ENCODE measurements around the gene ADAMTS17.

ADAMTS17 gene

GRCh38 chr15:100019601-100020000, 322.2 kb downstream of the ADAMTS17 start:
- no peak for DNase-seq (ENCODE audit: low read depth)

- DNase-seq (ENCODE audit: low read depth), result no peak
Measured at GRCh38 chr15:100018191-100018590, 323.6 kb downstream of the ADAMTS17 start.

- no peak for DNase-seq (ENCODE audit: low read depth)
Measured at GRCh38 chr15:100017140-100017539, 324.6 kb downstream of the ADAMTS17 start.

GRCh38 chr15:100016632-100017031, 325.1 kb downstream of the ADAMTS17 start:
- no peak for DNase-seq (ENCODE audit: low read depth)

DNA sequence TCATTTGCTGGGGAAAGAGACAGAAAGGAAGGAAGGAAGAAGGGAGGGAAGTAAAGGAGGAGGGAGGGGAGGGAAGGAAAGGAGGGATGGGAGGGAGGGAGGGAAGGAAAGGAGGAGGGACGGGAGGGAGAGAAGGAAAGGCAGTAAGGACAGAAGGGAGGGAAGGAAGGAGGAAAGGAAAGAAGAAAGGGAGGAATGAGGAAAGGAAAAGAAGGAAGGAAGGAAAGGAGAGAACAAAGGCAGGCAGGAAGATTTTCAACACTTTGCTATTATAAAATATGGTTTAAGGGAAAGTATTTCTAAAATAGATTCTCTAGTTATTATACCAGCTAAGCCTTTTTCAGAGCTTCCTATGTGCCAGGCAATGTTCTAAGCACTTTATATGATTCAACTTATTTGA, 330.5 kb downstream of the ADAMTS17 start:
- no peak for DNase-seq (ENCODE audit: low read depth)

- DNase-seq (ENCODE audit: low read depth), result no peak
Measured at GRCh38 chr15:100009372-100009771, 332.4 kb downstream of the ADAMTS17 start.

DNA sequence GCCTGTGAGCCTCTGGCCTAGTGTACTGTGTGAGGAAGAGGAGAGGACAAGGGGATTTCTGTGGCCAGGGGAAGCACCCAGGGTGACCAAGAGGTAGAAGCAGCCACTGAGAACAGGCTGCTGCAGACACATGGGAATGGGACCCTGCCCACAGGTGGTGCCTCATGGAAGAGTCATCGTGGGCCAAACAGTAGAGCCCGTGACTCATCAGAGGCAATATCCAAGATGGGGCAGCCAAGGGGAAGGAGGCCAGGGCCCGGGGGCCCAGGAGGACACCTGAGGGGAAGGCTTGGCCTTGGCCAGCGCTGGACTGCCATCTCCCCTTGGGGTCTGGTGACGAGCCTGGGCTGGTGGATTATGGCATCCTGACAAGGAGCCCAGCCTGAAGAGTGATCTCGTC, 333.5 kb downstream of the ADAMTS17 start:
- no peak for DNase-seq (ENCODE audit: low read depth)

DNA sequence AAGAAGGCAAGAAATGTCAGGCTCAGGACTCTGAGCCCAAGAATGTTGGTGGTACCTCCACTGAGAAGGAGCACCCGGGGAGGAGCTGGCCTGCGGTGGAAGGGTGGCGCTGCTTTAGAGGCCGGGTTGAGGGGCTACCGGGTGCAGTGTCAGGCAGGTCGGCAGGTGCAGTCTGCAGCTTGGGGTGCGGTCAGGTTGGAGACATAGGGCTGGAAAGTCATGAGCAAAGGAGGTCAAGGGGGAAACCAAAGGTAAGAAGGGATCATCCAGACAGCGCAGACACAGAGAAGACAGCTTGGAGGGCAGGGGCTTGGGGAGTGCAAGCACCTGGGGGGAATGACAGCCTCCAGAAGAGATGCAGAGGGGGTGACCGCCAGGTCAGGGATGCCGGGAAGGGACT, 334.2 kb downstream of the ADAMTS17 start:
- DNase-seq (ENCODE audit: low read depth), result no peak

DNA sequence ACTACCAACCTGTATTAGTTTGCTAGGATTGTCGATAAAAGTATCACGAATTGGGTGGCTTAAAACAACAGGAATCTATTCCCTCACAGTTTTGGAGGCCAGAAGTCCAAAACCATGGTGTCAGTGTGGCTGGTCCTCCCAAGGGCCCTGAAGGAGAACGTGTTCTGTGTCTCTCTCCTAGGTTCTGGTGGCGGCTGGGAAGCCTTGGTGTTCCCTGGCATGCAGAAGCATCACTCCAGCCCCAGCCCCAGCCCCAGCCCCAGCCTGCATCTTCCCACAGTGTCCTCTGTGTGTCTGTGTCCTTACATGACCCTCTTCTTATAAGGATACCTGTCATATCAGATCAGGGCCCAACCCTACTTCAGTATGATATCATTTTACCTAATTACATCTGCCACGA, 336.1 kb downstream of the ADAMTS17 start:
- no peak for DNase-seq (ENCODE audit: low read depth)

GRCh38 chr15:100005013-100005412, 336.8 kb downstream of the ADAMTS17 start:
- no peak for DNase-seq (ENCODE audit: low read depth)

DNA sequence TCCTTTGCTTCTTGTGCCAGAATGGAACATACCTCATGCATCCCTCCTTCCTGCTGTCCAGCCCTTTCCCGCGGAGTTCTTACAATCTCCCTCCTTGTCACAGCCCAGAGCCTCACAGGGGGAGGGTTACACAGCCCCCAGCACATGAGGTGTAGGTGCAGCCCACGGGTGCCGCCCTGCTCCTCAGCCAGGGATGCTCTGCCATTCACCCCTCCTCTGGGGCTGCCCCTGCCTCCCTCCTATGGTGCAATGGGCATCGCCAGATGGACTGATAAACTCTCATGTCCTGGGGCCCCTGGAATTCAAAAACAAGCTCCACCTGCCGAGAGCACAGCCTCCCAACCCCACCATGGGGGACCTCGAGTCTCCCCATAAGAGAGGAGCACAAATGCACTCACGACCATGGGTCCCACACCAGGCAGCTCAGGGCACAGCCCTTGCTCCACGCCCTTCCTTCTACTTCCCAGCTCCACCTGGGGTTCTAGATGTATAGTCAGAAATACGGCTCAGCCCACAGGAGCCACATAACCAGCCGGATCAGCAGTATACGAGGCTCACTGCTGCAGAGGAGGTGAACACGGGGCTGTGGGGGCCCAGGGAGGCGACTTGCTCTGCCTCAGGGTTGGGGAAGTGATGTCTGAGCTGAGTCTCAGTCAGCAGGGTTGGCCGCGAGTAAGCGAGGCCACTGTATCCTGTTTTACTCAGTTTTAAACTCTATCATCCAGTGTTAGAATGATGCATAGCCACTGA, 338.8 kb downstream of the ADAMTS17 start:
- no peak for DNase-seq (ENCODE audit: low read depth)

DNA sequence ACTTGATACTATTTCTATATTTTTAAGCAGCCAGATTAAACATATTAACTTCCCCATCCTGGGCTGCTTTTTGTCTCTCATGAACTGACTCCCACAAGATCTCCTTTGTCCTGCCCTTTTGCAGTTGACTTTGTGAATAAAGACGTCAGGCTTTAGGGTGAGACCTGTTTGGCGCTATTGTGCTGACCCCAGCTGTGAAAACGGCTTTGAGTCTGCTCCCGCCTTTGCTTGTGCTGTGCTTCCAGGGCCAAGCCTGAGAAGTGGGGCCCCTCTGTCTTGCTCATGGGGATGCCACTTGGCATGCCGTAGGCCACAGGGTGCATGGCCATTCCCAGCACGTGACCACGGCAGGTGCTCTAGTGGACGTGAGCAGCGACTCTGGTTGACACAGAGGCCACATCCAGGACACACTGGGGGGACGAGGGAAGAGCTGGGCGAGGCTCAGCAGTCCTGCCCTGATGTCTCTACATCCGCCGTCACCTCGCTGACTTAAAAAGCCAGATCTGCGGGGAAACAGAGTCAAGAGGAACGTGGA, 339.6 kb downstream of the ADAMTS17 start:
- DNase-seq (ENCODE audit: low read depth), result no peak

GRCh38 chr15:100001405-100001804, 340.4 kb downstream of the ADAMTS17 start:
- no peak for DNase-seq (ENCODE audit: low read depth)

GRCh38 chr15:99999282-100000070, 342.3 kb downstream of the ADAMTS17 start:
- DNase-seq (ENCODE audit: low read depth), result no peak

- DNase-seq (ENCODE audit: low read depth), result no peak
Measured at GRCh38 chr15:99998661-99999101, 343.1 kb downstream of the ADAMTS17 start.

- DNase-seq (ENCODE audit: low read depth), result no peak
Measured at GRCh38 chr15:99997112-99997651, 344.6 kb downstream of the ADAMTS17 start.

DNA sequence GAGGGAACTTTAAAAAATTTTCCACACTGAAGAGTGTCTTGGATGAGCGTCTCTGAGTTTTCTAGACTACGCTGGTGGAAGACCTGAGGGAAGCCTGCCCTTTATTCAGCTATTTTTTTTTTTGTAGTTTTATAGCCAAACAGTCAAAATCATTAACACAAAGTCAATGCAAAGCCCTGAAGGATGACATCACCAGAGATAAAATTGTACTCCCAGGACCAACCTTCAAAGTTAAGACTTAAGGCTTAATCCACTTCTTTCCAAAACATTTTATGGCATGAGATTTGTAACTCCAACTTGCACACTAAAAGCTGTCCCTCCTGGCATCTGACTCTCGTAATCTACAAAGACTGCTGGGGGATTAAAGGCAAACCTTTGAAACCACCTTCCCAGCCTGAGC, 345.1 kb downstream of the ADAMTS17 start:
- no peak for DNase-seq (ENCODE audit: low read depth)

- DNase-seq (ENCODE audit: low read depth), result no peak
Measured at GRCh38 chr15:99995543-99995942, 346.2 kb downstream of the ADAMTS17 start.

- no peak for DNase-seq (ENCODE audit: low read depth)
Measured at GRCh38 chr15:99994849-99995248, 346.9 kb downstream of the ADAMTS17 start.

GRCh38 chr15:99993681-99994131, 348.1 kb downstream of the ADAMTS17 start:
- DNase-seq (ENCODE audit: low read depth), result no peak

GRCh38 chr15:99993262-99993661, 348.5 kb downstream of the ADAMTS17 start:
- DNase-seq (ENCODE audit: low read depth), result no peak

DNA sequence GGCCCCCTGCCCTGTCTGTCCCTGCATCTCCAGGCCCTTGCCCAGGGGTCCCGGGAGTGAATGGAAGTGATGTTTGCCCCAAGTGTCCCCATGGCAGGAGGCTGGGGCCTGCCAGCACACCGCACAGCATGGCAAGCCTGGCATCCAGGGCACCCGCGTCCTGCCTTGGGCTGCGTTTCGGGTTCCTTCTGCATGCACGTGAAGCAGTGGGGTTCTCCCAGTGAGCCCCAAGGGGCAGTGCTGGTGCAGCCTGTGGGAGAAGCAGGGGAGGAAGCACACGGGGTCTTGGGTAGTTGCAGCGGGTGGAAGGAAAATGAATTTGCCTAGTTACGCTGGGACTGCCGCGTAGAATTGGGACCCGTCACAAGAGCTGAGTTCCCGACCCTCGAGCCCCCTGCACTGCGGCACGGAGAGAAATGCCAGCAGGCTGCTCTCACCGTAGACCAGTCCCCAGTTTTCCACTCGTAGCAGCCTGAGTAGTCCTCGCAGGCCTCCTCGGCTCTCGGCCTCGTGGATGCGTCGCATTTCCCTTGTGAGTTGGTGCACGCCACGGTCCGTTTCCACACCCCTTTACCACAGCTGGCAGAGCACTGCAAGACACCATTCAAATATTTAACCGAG, 349.1 kb downstream of the ADAMTS17 start:
- DNase-seq (ENCODE audit: low read depth), result no peak

All from T-helper 22 cell (primary cell).